Measurements from ENCODE around the gene PALS1.
"Not testable (repeated sequence)": the region's sequence is repeated elsewhere in the genome, so short reads cannot be mapped to it uniquely, and the experiment has no call there.

The PALS1 gene

DNA sequence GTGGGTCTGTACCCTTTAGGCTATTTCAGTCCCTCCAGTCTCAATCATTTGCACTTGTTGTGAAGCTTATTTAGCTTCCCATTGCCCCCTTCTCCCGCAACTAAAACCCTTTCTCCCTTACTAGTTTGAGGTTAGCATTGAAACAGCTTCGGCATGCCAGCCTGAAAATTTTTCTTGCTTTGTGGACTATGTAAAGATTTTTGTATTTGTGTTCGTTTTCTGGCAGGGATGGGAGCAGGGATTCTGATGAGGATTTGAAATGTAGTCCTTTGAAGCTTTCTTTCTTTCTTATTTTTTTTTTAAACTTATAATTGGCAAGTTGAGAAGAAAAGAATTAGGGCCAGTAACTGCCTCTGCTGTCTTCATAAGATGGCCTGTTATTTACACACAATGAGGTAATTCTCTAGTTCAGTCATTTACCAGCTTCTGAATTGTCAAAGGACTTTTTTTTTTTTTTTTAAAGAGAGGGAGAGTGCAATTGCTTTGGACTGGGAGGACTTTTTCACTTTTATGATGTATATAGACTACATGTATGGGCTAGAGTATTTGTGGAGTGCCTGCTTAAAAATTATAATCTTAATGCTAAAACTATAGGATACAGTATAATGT lies 29.0 kb downstream of the PALS1 start:
- H3K4me1 ChIP-seq, result no peaks in the 10 kb centered on the region; the same call in 1 of the 2 replicates
- H3K27me3 ChIP-seq, result no peaks in the 10 kb centered on the region
- H3K36me3 ChIP-seq, result peaks cover 6% of the 10 kb centered on the region; the same call in 1 of the 2 replicates
- no peaks in the 10 kb centered on the region; the same call in 1 of the 2 replicates for H3K9me3 ChIP-seq
- TF ChIP-seq, protein P1, sequence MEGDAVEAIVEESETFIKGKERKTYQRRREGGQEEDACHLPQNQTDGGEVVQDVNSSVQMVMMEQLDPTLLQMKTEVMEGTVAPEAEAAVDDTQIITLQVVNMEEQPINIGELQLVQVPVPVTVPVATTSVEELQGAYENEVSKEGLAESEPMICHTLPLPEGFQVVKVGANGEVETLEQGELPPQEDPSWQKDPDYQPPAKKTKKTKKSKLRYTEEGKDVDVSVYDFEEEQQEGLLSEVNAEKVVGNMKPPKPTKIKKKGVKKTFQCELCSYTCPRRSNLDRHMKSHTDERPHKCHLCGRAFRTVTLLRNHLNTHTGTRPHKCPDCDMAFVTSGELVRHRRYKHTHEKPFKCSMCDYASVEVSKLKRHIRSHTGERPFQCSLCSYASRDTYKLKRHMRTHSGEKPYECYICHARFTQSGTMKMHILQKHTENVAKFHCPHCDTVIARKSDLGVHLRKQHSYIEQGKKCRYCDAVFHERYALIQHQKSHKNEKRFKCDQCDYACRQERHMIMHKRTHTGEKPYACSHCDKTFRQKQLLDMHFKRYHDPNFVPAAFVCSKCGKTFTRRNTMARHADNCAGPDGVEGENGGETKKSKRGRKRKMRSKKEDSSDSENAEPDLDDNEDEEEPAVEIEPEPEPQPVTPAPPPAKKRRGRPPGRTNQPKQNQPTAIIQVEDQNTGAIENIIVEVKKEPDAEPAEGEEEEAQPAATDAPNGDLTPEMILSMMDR (IDR thresholded peaks at IDR 0.05; ENCODE audit: low read depth, low read length), result no peak
- no peak overlapping the region for H3K4me3 ChIP-seq (ENCODE audit: low read depth, low read length)
- DNase-seq, result no peak

DNA sequence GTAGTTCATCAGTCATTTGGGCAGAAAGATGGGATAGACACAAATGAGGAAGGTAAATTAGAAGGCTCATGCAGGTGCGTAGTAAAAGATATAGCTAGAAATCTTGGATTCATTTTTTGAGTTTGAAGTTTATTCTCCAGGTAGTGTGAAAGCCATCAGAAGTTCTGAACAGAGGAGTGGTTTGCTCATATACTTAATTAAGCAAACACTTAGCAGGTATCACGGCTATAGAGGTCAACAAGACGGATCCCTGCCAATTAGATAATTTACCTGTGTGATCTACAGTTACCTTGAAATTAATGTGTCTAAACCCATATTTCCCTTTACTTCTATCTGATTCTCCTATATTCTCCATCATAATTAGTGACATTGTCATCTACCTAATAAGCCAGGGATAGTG lies 29.7 kb downstream of the PALS1 start:
- peaks cover 6% of the 10 kb centered on the region; the same call in 1 of the 2 replicates for H3K36me3 ChIP-seq
- H3K9me3 ChIP-seq, result no peaks in the 10 kb centered on the region; the same call in 1 of the 2 replicates
- no peaks in the 10 kb centered on the region for H3K27me3 ChIP-seq
- TF ChIP-seq, protein P1 (IDR thresholded peaks at IDR 0.05; ENCODE audit: low read depth, low read length), result no peak
- DNase-seq, result no peak
- no peak overlapping the region for H3K4me3 ChIP-seq (ENCODE audit: low read depth, low read length)
- no peaks in the 10 kb centered on the region; the same call in 1 of the 2 replicates for H3K4me1 ChIP-seq

DNA sequence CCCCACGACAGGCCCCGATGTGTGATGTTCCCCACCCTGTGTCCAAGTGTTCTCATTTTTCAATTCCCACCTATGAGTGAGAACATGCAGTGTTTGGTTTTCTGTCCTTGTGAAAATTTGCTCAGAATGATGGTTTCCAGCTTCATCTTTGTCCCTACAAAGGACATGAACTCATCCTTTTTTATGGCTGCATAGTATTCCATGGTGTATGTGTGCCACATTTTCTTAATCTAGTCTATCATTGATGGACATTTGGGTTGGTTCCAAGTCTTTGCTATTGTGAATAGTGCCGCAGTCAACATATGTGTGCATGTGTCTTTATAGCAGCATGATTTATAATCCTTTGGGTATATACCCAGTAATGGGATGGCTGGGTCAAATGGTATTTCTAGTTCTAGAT lies 32.0 kb downstream of the PALS1 start:
- not testable (repeated sequence) for H3K9me3 ChIP-seq; H3K27me3 ChIP-seq; H3K36me3 ChIP-seq; H3K4me1 ChIP-seq; H3K4me3 ChIP-seq (ENCODE audit: low read depth, low read length); DNase-seq

DNA sequence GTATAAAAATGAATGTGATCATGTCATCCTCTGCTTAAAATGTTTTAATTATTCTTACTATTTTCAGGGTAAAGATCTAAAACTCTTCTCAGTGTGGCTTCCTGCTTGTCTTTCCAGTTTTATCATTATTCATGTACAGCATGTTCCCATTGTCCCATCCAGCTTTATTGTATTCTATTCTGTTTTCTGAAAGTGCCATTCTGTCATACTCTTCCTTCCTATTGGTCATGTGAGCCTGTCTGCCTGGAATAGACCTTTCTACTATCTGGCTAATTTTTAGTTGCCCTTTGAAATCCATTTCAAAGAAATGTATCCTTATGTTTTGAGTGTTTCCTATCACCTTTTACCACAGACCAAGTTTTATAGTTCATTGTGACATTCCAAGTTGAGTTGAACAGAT lies 34.9 kb downstream of the PALS1 start:
- no peaks in the 10 kb centered on the region for H3K4me1 ChIP-seq
- no peaks in the 10 kb centered on the region; the same call in 1 of the 2 replicates for H3K9me3 ChIP-seq
- no peak overlapping the region for H3K4me3 ChIP-seq (ENCODE audit: low read depth, low read length)
- H3K27me3 ChIP-seq, result no peaks in the 10 kb centered on the region
- peaks cover 6% of the 10 kb centered on the region; the same call in 1 of the 2 replicates for H3K36me3 ChIP-seq
- TF ChIP-seq, protein P1 (IDR thresholded peaks at IDR 0.05; ENCODE audit: low read depth, low read length), result no peak
- no peak for DNase-seq

DNA sequence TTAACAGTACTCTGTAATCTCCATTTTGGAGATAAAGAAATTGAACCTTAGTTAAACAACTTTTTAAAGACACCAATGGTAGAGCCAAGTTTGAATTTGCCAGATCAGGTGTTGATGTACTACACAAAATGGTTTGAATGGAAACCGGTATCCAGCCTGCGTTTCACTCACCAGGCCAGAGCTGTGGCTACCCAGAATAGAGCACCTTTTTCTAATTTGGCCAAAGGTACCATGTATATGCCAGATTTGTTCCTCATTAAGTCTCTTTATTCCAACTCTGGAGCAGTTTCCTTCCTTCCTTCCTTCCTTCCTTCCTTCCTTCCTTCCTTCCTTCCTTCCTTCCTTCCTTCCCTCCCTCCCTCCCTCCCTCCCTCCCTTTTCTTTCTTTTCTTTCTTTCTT lies 39.3 kb downstream of the PALS1 start:
- no peaks in the 10 kb centered on the region for H3K27me3 ChIP-seq

DNA sequence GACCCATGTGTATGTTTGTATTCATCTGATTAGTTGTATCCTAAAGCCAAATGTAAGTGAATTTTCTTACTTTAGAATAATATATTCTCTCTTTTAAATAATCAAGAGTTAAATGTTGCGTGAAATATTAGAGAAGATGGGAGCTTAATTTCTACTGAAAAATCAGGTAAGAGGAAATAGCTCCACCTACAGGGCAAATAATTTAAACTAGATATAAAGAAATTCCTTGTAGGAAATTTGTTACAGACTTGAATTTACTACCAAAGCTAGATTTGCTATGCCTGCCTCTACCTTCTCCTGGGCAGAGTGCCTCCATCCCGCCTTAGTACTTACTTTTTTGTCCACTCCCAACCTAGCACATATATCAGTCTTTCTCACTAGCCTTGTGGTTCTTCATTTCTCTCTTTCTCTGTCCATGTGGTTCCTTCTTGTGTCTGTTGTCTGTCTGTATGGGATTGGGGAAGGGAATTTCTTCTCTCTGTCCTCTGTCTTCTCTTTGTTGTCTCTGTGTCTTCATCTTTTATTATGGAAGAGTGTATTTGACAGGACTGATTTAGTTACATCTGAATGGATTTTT lies 44.7 kb downstream of the PALS1 start:
- Histone ChIP-seq H3K36me3 (no peaks in the 10 kb centered on the region), H3K4me1 (no peaks in the 10 kb centered on the region), H3K27me3 (no peaks in the 10 kb centered on the region), H3K4me3 (ENCODE audit: low read depth, low read length) (no peak overlapping the region), H3K9me3 (no peaks in the 10 kb centered on the region)
- DNase-seq, result no peak
- TF ChIP-seq, protein P1 (IDR thresholded peaks at IDR 0.05; ENCODE audit: low read depth, low read length), result peak; percentile 40

More for the DNA sequence above, 39.3 kb downstream of the PALS1 start:
- no peaks in the 10 kb centered on the region for H3K4me1 ChIP-seq
- DNase-seq, result no peak
- H3K4me3 ChIP-seq (ENCODE audit: low read depth, low read length), result no peak overlapping the region
- no peaks in the 10 kb centered on the region for H3K9me3 ChIP-seq
- TF ChIP-seq, protein P1 (IDR thresholded peaks at IDR 0.05; ENCODE audit: low read depth, low read length), result no peak
- H3K36me3 ChIP-seq, result no peaks in the 10 kb centered on the region

Data from BE2C (cell line).